Stimulated activated memory B cell treated with anti-CD40 and anti-IgM and Interleukin-4, amounts not matched to agents 10 μg/mL and 1 μg/mL and 100 μg/mL, for 72 hours (primary cell): Measurements from ENCODE around the gene SLC6A19.

Experiments
- ATAC-seq: fragments of 150-1000 bp; cut with Tn5 transposase; 2 replicates; pipeline ENCODE4 v1.10.0; 2021
- H3K27ac Mint-ChIP-seq: one replicate; pipeline ENCODE4 v1.8.0; 2022; ENCODE audit warnings: mild to moderate bottlenecking, mixed read lengths
- H3K27me3 Mint-ChIP-seq: one replicate; pipeline ENCODE4 v1.8.0; 2022; ENCODE audit warnings: mixed read lengths
- H3K36me3 Mint-ChIP-seq: one replicate; pipeline ENCODE4 v1.8.0; 2022; ENCODE audit warnings: mixed read lengths
- H3K4me1 Mint-ChIP-seq: one replicate; pipeline ENCODE4 v1.8.0; 2022; ENCODE audit warnings: mixed read lengths
- H3K4me3 Mint-ChIP-seq: one replicate; pipeline ENCODE4 v1.8.0; 2022; ENCODE audit warnings: mild to moderate bottlenecking, moderate library complexity, mixed read lengths
- H3K9me3 Mint-ChIP-seq: one replicate; pipeline ENCODE4 v1.8.0; 2022; ENCODE audit warnings: mixed read lengths

SLC6A19 gene

GRCh38 chr5:1272201-1272600 is 70.8 kb downstream of the SLC6A19 start:
- no peak for ATAC-seq
- H3K27ac Mint-ChIP-seq = no peak overlapping the region
- H3K36me3 Mint-ChIP-seq = no peaks in the 10 kb centered on the region
- no peaks in the 10 kb centered on the region for H3K27me3 Mint-ChIP-seq
- no peaks in the 10 kb centered on the region for H3K4me1 Mint-ChIP-seq
- H3K4me3 Mint-ChIP-seq = no peak overlapping the region
- no peaks in the 10 kb centered on the region for H3K9me3 Mint-ChIP-seq

GRCh38 chr5:1273745-1274144 is 72.3 kb downstream of the SLC6A19 start:
- H3K27ac Mint-ChIP-seq = no peak overlapping the region
- H3K27me3 Mint-ChIP-seq = no peaks in the 10 kb centered on the region
- no peaks in the 10 kb centered on the region for H3K36me3 Mint-ChIP-seq
- H3K4me1 Mint-ChIP-seq = no peaks in the 10 kb centered on the region
- peaks cover 7% of the 10 kb centered on the region for H3K9me3 Mint-ChIP-seq
- no peak overlapping the region for H3K4me3 Mint-ChIP-seq
- no peak for ATAC-seq

GRCh38 chr5:1274471-1274870 is 73.1 kb downstream of the SLC6A19 start:
- Mint-ChIP-seq H3K27me3 (no peaks in the 10 kb centered on the region), H3K4me1 (no peaks in the 10 kb centered on the region), H3K4me3 (no peak overlapping the region), H3K36me3 (no peaks in the 10 kb centered on the region), H3K27ac (no peak overlapping the region), H3K9me3 (peaks cover 8% of the 10 kb centered on the region)
- ATAC-seq = no peak
